Mononuclear cell (primary cell): ENCODE measurements around the gene GPR39. TPM values are rescaled to one million over a fixed set of nuclear protein-coding genes. Genes with fewer than 3 reads are reported as not detected.

Experiments
- H3K27me3 ChIP-seq: 2 replicates; pipeline ENCODE4 v1.6.0; 2011; ENCODE audit warnings: low read length, control low read depth; ENCODE audit not compliant: insufficient read depth
- H3K4me1 ChIP-seq: 2 replicates; pipeline ENCODE4 v1.5.1; 2011; ENCODE audit warnings: mild to moderate bottlenecking, low read length, control low read depth; ENCODE audit not compliant: insufficient read depth
- H3K4me3 ChIP-seq: 2 replicates; pipeline ENCODE4 v1.5.1; 2011; ENCODE audit warnings: mild to moderate bottlenecking, low read length, moderate library complexity
- H3K9me3 ChIP-seq: 2 replicates; pipeline ENCODE4 v1.5.1; 2011; ENCODE audit warnings: low read depth, mild to moderate bottlenecking, control low read depth, low read length
- total RNA-seq: library from RNA; depleted of rRNA; stranded (reverse); fragments of >200 nt; gene quantifications from one replicate; pipeline ENCODE4 v1.2.3, GENCODE V29; 2012

GPR39 gene
- total RNA-seq, 1 donor, result not detected

DNA sequence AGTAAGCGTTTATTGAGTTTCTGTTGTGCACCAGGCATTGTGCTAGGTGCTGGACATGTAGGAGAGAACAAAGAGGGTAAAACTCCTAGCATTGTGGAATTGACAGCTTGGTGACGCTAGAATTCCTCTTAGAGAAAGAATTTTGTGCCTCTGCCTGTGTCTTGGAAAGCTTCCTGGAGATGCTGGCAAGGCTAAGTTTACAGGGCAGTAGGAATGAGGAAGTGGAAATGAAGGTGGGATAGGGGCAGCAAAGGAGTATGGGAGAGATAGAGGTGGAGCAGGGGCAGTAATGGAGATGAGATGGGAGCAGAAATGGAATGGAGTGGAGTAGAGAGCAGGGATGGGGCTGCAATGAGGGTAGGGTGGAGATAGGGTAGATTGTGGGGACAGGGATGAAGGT lies 29.8 kb downstream of the GPR39 start:
- Histone ChIP-seq H3K9me3 (no peaks in the 10 kb centered on the region), H3K4me1 (no peaks in the 10 kb centered on the region), H3K27me3 (no peaks in the 10 kb centered on the region), H3K4me3 (no peak overlapping the region)

DNA sequence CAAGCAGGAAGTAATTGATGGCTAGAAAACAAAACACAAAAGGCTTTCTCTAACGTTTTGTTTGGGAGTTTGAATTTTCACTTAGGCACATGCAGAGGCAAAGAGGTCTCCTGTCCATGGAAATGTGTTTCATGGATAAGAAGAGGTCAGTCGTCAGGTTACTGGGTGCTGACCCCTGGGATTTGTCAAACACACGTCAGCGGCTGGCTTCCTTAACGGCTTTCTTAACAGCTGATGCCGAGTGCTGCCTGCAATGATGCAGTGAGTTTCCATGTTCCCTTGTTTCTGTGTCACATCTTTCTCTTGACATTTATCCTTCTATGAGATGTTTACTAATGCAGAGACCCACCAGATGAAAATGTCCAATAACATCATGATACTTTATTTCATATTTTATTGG lies 31.7 kb downstream of the GPR39 start:
- Histone ChIP-seq H3K4me3 (no peak overlapping the region), H3K9me3 (no peaks in the 10 kb centered on the region), H3K4me1 (no peaks in the 10 kb centered on the region), H3K27me3 (no peaks in the 10 kb centered on the region)

DNA sequence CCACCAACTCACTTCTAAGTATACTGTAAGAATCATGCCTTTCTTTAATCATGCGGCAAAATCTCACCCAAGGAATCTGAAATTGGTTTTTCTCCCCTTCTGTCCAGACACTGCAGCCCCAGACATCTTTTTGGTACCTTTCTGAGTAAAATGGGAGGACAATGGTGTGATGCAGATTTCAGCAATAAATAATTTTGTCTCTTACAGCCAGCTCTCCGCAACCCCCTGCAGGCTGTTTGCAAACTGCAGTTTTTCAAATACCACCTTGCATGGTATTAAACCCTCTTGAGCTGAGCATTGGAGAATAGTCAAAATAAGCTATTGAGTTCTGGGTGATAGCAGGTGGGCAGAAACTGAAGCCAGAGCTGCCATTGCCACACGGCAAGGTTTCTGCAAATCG lies 32.2 kb downstream of the GPR39 start:
- Histone ChIP-seq H3K4me3 (no peak overlapping the region), H3K4me1 (no peaks in the 10 kb centered on the region), H3K27me3 (no peaks in the 10 kb centered on the region), H3K9me3 (no peaks in the 10 kb centered on the region)

DNA sequence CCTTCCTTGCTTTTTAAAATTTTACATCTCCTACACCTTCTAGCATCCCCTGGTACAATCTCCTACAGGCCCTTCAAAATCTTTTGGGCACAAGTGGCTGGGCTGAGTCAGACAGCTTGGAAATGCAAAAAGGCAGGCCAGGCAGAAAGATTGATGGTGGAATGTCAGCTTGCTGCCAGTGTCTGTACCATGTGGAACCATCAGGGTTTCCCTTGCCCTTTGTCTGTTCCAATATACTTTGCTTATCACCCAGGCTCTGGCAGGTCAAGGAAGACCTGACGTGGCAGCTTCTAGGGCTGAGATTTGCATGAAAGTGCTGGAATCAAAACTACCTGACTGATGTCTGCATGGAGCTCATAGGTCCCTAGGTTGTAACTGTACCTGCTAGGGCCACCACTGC lies 33.3 kb downstream of the GPR39 start:
- H3K4me1 ChIP-seq, result no peaks in the 10 kb centered on the region
- H3K27me3 ChIP-seq, result no peaks in the 10 kb centered on the region
- H3K4me3 ChIP-seq, result no peak overlapping the region
- no peaks in the 10 kb centered on the region for H3K9me3 ChIP-seq

DNA sequence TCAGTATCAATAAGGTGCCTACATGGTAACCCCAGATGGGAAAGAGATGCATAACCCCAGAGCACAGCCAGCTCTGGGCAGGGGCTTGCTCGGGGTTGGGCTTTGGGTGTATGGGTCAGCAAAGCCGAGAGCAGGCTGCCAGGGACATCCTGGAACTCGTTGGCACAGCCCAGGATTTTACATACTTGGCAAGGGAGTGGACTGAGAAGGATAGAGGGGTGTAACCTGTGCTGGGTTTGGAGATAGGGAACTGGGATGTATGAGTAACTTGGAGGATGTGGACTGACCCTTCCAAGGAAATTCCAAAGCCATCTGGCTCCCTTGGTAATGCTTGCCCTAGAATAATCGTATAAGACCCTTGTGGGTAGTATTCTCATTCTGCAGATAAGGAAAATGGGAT lies 44.2 kb downstream of the GPR39 start:
- H3K4me1 ChIP-seq, result no peaks in the 10 kb centered on the region
- H3K9me3 ChIP-seq, result peaks cover 4% of the 10 kb centered on the region
- H3K4me3 ChIP-seq, result no peak overlapping the region
- no peaks in the 10 kb centered on the region for H3K27me3 ChIP-seq

DNA sequence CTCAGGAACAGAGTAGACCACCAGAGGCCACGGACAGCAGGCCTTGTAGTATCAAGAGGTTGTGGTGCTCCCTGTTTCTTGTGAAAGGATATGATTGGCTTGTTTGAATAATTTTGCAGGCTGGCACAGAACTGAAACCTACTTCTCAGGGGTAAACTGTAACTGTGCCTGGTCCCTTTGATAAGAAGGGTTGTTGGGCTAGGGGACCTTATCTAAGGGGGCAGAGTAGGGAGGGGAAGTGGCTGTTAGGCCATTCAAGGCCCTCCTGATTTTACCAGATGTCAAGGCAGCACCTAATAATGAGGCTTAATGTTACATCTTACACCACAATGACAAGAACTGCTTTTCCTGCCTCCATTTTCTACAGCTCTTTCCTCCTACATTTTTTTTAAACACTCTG lies 45.6 kb downstream of the GPR39 start:
- H3K4me1 ChIP-seq, result no peaks in the 10 kb centered on the region
- peaks cover 16% of the 10 kb centered on the region for H3K9me3 ChIP-seq
- no peaks in the 10 kb centered on the region for H3K27me3 ChIP-seq
- H3K4me3 ChIP-seq, result no peak overlapping the region

DNA sequence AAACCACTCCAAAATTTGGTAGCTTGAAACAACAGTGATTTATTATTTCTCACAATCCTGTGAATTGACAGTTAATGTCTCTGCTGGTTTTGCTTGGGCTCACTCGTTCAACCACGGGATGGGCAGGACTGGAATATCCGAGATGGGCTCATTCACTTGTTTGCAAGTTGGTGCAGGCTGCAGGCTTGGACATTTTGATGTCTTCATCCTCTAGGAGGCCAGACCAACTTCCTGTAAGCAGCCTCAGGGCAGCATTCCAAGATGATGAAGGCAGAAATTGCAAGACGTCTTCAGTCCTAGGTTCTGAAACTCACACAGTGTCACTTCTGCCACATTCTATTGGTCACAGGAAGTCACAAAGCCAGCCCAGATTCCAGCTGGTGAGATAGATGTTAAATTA lies 47.1 kb downstream of the GPR39 start:
- H3K27me3 ChIP-seq, result no peaks in the 10 kb centered on the region
- H3K9me3 ChIP-seq, result peaks cover 24% of the 10 kb centered on the region
- H3K4me3 ChIP-seq, result no peak overlapping the region
- H3K4me1 ChIP-seq, result no peaks in the 10 kb centered on the region

DNA sequence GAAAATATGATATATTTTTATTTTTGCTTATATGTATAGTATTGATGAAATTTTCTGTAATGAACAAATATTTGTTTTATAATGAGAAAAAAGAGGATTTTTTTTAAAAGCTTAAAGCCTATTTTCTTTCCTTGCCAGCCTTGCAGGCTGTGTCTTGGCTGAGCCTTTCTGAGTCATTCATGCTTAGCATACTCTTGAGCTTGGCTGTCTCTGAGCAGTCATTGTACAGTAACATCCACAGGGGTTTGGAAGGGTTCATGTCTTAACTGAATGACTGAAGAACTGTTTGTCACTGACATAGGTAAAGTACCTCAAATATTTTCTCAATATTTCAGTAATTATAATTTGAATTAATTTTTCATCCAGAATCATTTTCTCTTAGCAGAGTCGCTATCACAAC lies 49.3 kb downstream of the GPR39 start:
- Histone ChIP-seq H3K4me1 (no peaks in the 10 kb centered on the region), H3K27me3 (no peaks in the 10 kb centered on the region), H3K4me3 (no peak overlapping the region), H3K9me3 (peaks cover 24% of the 10 kb centered on the region)

DNA sequence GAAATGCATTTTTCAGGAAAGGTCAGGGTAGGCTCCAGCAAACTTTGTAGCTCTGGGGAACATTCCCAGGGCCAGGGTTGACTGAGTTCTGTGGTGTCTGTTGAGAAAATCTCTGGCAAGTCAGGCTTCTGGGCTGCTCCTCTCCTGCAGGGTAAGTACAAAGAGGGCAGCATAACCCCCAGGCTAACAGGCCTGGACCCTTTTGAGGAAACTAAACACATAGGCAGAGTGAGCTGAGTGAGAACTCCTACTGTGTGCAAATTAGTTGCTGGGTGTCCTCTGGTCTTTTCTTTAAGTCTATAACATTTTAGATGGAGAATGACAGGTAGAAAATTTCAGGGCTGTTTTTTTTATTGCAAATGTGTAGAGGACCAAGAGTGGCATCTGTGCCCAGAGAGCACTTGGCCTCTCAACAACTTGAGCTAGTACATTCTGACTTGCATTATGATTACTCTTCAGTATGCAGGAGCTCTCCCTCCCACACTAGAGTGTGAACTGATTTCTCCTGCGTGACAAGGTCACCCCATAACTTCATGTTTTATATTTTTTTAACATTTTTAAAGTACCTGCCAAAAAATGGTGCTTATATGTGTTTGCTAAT lies 49.9 kb downstream of the GPR39 start:
- H3K4me3 ChIP-seq, result no peak overlapping the region
- no peaks in the 10 kb centered on the region for H3K4me1 ChIP-seq
- peaks cover 24% of the 10 kb centered on the region for H3K9me3 ChIP-seq

DNA sequence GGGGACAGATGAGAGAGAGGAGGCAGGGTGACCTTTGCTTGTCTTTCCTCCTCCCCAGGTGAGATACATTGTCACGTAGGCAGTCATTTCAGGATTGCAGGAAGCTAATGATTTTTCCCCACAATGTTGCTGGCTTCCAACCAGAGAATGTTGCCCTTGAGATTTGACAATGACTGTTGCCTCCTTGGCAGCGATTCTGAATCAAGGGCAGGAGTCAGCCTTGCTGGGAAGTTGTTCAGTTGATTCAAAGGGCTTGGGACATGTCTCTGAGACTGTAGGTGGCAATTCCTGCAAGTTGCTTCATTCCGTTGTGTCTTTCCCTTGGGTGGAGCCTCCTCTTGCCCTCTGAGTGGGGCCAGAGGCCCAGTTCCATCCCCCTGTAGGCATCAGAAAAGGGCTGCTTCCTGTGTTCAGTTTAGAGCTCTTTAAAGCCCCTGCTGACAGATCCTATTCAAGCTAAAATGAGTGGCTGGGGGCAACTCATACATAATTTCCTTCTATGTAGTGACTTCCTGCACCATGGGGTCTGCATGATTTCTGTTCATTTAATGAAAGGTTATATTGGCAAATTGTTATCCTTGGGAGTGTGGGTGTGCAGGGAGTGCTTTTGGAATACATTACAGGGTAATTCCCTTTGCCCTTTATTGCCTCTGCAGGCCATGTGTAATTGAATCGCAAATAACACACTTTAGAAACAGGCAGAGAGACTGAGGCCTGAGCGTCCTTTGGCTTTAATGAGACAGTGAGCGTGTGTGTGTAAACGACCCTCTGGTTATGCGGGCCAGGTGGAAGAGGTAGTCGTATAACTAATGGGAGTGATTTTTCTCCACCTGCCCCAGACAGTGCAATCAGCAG lies 52.4 kb downstream of the GPR39 start:
- H3K4me1 ChIP-seq, result no peaks in the 10 kb centered on the region
- H3K4me3 ChIP-seq, result no peak overlapping the region
- H3K27me3 ChIP-seq, result no peaks in the 10 kb centered on the region
- H3K9me3 ChIP-seq, result peaks cover 24% of the 10 kb centered on the region

More for the DNA sequence above, 49.9 kb downstream of the GPR39 start:
- no peaks in the 10 kb centered on the region for H3K27me3 ChIP-seq

DNA sequence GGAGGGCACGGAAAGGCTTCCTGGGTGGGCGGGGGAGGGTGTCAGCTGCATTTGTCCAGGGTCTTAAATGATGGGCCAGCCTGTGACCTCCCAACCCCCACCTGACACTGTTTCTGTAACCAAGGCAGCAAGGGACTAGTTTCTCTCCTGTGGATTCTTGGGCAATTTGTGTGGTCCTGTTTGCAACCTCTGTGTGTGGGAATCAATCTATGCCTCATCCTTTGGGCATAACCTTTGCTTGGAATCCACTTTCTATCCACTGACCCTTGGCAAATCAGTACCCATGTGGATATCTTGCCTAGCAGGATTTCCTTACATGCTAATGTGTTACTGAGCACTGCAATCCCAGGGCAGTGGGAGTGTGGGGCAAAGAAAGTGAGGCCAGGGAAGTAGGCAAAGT lies 54.1 kb downstream of the GPR39 start:
- Histone ChIP-seq H3K9me3 (peaks cover 21% of the 10 kb centered on the region), H3K4me3 (no peak overlapping the region), H3K4me1 (no peaks in the 10 kb centered on the region), H3K27me3 (no peaks in the 10 kb centered on the region)

DNA sequence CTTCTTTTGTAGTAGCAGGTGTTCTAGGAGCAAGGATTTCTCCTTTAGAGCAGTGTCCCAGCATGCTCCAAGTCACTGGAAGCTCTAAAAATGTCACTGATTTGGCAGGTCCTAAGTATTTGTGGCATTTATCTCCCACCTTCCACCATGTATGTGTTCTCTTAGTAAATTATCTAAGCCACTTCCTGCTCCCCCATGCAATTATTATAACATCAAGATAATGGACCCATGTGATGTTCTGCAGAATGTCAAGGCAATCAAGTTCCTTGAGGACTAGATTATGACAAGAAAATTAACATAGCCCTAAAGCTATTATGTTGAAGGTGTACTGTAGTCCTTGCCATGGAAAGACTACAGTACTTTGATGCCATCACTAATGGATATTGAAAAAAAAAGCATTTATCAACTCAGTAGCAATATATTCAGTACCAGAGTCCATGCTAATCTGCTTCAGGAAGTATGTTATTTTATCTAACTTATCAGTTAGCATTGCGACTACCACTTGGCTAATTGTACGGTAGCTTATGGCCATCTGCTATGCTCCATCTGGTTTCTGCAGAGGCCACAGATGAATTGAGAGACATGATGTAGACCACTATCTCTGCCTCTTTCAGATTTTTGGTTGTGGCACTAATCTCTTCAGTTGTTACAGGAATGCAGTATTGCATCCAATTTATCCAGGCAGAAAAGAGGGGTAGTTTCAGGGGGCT lies 56.7 kb downstream of the GPR39 start:
- no peaks in the 10 kb centered on the region for H3K27me3 ChIP-seq
- H3K9me3 ChIP-seq, result peaks cover under 1% of the 10 kb centered on the region
- no peaks in the 10 kb centered on the region for H3K4me1 ChIP-seq
- no peak overlapping the region for H3K4me3 ChIP-seq

DNA sequence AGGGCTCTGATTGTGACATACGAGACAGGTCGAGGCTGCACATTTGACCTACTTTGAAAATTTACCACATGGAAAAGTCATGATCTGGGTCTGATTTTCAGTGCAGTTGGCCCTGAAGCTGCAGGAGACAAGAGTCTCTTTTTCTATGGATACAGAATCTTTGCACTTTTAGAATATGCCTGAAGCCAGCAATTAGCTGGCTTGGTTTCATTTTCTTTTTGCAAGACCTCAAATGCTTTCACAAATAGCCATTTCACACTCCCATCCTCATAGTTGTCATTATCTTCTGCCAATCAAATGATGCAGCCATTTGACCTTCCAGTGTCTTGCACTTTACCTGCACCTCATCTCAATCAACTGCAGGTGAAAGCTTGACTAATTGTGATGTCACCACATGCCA lies 59.0 kb downstream of the GPR39 start:
- no peaks in the 10 kb centered on the region for H3K27me3 ChIP-seq
- no peaks in the 10 kb centered on the region for H3K4me1 ChIP-seq
- no peak overlapping the region for H3K4me3 ChIP-seq
- no peaks in the 10 kb centered on the region for H3K9me3 ChIP-seq

DNA sequence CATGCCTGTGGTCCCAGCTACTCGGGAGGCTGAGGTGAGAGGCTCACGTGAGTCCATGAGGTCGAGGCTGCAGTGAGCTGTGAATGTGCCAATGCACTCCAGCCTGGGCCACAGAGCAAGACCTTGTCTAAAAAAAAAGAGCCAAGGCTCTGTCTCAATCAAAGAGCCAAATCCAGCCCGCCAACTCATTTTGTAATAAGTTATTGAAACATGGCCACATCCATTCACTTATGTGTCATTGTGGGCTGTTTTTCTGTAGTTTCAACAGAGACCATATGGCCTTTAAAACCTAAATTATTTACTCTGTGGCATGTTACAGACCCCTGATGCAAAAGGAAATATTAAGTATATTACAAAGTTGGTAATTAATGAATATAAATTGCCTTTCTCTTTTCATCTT lies 60.8 kb downstream of the GPR39 start:
- Histone ChIP-seq H3K4me1 (no peaks in the 10 kb centered on the region), H3K9me3 (no peaks in the 10 kb centered on the region), H3K27me3 (no peaks in the 10 kb centered on the region), H3K4me3 (no peak overlapping the region)

DNA sequence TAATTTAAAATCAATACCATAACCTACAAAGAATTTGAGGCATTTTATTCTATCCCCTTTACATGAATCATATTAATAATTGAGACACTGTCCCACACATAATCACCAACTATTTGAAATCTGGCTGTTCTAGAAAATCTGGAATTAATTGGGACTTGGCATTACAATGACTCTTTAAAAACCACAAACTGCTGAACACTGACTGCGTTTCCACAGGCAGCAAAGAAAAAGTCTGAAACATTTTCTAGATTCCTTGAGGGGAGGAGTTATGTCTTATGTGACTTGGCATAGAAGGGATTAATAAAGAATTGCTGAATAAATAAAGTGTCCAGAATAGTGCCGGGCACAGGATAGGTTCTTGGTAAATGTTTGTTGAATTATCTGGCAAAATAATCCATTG lies 61.4 kb downstream of the GPR39 start:
- Histone ChIP-seq H3K9me3 (no peaks in the 10 kb centered on the region), H3K4me3 (no peak overlapping the region), H3K4me1 (no peaks in the 10 kb centered on the region), H3K27me3 (no peaks in the 10 kb centered on the region)
